ENCODE data around the gene MMP20.

- TF ChIP-seq MAX (IDR thresholded peaks at IDR 0.05; ENCODE audit: low read depth, low read length), result no peak
- no peak for TF ChIP-seq POLR2A (IDR thresholded peaks at IDR 0.05; ENCODE audit: extremely low read depth, insufficient read length)
- no peak for TF ChIP-seq CTCF (IDR thresholded peaks at IDR 0.05; ENCODE audit: low read depth, low read length)
- no peak for TF ChIP-seq MYC (IDR thresholded peaks at IDR 0.05; ENCODE audit: low read depth, low read length)
These were observed 37.5 kb upstream of the MMP20 start for GRCh38 chr11:102662607-102663006.

Measured in NB4 (cell line).